Endothelial cell of umbilical vein (primary cell): ENCODE data around the gene SSB.

Experiments used
- POLR2AphosphoS5 ChIP-seq: IDR thresholded peaks from 2 replicates; pipeline ENCODE4 v1.6.1; 2012; ENCODE audit warnings: low read depth, mild to moderate bottlenecking, control low read depth, low read length, moderate library complexity; ENCODE audit not compliant: insufficient read depth
- TF ChIP-seq, protein P1 (sequence below), 2 donors: IDR thresholded peaks; 1 replicate in 1 of 2; 2 replicates in 1 of 2; pipeline ENCODE4 v1.5.1; 2011; ENCODE audit warnings: low read length in 2 of 2, mild to moderate bottlenecking in 2 of 2, moderate library complexity in 2 of 2, control low read depth in 1 of 2, inconsistent platforms in 1 of 2, low read depth in 1 of 2; ENCODE audit not compliant: insufficient read depth in 1 of 2; ENCODE audit errors: extremely low read depth in 1 of 2

DNA sequence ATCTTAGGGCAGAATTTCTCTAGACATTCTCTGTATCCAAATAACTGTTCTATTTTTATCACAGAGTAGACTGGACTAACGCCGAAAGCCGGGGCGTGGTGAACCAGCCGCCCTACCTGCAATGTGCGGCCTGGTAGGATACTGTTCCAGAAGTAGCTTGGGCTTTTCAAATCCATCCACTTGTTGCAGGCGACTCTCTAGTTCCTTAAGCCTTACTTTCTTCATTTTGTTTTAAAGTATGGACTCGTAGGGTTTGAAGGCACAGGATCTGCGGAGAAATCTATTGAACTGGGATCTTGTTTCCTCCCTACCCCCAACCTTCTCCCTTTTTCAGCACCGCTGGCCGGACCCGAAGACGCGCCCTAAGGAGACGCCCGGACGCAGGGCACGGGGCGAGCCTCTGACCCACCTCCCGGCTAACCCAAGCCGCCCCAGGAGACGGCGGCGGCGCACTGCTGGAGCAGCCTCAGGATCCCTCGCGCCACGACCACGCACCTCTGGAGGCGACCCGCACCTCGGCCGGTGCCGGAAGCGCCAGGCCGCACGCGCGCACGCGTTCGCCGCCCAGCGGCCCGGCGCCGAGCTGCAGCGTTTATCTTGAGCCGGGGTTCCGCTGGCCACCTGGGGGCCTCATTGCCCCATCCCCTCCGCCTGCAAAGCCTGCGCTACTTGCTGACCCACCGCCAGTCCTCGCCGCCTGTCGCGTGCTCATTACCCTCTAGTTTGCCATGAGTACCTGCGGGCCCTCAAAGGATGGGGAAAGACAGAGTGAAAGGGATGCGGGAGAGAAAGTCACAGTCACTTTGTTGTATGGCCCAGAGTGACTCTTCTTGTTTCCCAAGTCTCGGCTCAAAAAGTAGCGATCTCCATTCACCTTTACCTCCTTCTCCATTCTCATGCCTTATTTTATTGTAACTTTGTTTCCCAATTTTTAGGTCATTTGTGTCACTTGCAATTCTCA, 26.0 kb downstream of the SSB start, which contains the start of gene METTL5:
- TF ChIP-seq, protein P1, sequence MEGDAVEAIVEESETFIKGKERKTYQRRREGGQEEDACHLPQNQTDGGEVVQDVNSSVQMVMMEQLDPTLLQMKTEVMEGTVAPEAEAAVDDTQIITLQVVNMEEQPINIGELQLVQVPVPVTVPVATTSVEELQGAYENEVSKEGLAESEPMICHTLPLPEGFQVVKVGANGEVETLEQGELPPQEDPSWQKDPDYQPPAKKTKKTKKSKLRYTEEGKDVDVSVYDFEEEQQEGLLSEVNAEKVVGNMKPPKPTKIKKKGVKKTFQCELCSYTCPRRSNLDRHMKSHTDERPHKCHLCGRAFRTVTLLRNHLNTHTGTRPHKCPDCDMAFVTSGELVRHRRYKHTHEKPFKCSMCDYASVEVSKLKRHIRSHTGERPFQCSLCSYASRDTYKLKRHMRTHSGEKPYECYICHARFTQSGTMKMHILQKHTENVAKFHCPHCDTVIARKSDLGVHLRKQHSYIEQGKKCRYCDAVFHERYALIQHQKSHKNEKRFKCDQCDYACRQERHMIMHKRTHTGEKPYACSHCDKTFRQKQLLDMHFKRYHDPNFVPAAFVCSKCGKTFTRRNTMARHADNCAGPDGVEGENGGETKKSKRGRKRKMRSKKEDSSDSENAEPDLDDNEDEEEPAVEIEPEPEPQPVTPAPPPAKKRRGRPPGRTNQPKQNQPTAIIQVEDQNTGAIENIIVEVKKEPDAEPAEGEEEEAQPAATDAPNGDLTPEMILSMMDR (IDR thresholded peaks at IDR 0.05; ENCODE audit: extremely low read depth in 1 of 2, insufficient read depth in 1 of 2, low read depth in 1 of 2, low read length in 2 of 2) = peak; percentile 88 to 95
- peak; percentile 89 for TF ChIP-seq POLR2AphosphoS5
